ENCODE results near the gene CACNA1B. TPM values are rescaled to one million over a fixed set of nuclear protein-coding genes. Genes with fewer than 3 reads are reported as not detected.
"Not testable (repeated sequence)": the region's sequence is repeated elsewhere in the genome, so short reads cannot be mapped to it uniquely, and the experiment has no call there.

Gene CACNA1B
- total RNA-seq, 1 donor = under 0.01 TPM

DNA sequence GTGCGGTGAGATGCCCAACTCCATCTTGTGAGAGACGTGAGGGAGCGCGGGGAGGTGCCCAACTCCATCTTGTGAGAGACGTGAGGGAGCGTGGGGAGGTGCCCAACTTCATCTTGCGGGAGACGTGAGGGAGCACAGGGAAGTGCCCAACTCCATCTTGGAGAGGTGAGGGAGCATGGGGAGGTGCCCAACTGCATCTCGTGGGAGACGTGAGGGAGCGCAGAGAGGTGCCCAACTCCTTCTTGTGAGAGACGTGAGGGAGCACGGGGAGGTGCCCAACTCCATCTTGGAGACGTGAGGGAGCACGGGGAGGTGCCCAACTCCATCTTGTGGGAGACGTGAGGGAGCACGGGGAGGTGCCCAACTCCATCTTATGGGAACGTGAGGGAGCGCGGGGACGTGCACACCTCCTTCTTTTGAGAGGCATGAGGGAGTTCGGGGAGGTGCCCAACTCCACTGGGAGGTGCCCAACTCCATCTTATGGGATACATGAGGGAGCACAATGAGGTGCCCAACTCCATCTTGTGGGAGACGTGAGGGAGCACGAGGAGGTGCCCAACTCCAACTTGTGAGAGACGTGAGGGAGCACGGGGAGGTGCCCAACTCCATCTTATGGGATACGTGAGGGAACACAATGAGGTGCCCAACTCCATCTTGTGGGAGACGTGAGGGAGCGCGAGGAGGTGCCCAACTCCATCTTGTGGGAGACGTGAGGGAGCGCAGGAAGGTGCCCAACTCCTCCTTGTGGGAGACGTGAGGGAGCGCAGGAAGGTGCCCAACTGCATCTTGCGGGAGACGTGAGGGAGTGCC lies 235.4 kb downstream of the CACNA1B start:
- Histone ChIP-seq H3K4me3 (ENCODE audit: insufficient read depth, low read length) (no peak overlapping the region), H3K4me1 (ENCODE audit: insufficient read depth, low read length) (no peaks in the 10 kb centered on the region)

DNA sequence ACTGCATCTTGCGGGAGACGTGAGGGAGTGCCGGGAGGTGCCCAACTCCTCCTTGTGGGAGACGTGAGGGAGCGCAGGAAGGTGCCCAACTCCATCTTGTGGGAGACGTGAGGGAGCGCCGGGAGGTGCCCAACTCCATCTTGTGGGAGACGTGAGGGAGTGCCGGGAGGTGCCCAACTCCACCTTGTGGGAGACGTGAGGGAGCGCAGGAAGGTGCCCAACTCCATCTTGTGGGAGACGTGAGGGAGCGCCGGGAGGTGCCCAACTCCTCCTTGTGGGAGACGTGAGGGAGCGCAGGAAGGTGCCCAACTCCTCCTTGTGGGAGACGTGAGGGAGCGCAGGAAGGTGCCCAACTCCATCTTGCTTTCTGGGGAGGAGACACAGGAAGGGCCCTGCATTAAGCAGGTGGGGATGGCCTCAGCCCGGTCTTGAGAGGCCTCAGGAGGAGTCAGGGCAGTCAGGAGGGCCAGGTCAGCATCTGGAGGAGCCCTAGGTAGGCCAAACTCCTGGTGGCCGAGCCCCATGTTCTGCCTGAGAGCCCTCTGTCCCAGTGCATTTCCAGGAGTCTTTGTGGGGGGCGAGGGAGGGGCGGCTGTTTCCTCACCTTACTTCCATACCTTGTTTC lies 236.2 kb downstream of the CACNA1B start:
- not testable (repeated sequence) for H3K36me3 ChIP-seq (ENCODE audit: insufficient read depth, low read length); H2AFZ ChIP-seq (ENCODE audit: low read length); H3K27ac ChIP-seq (ENCODE audit: low read depth, low read length); H3K4me3 ChIP-seq (ENCODE audit: insufficient read depth, low read length); H3K4me2 ChIP-seq (ENCODE audit: insufficient read depth, low read length); H3K79me2 ChIP-seq (ENCODE audit: insufficient read depth, low read length); H3K9me3 ChIP-seq (ENCODE audit: low read depth, low read length); H3K27me3 ChIP-seq (ENCODE audit: insufficient read depth, low read length); H3K4me1 ChIP-seq (ENCODE audit: insufficient read depth, low read length); H4K20me1 ChIP-seq (ENCODE audit: insufficient read depth, low read length)
- DNase-seq (ENCODE audit: insufficient read length, low spot score, missing footprints) = peak; percentile 17

More for the DNA sequence above, 235.4 kb downstream of the CACNA1B start:
- Histone ChIP-seq H3K27ac (ENCODE audit: low read depth, low read length) (no peak overlapping the region), H2AFZ (ENCODE audit: low read length) (no peak overlapping the region), H3K9me3 (ENCODE audit: low read depth, low read length) (no peaks in the 10 kb centered on the region), H3K27me3 (ENCODE audit: insufficient read depth, low read length) (no peaks in the 10 kb centered on the region), H3K4me2 (ENCODE audit: insufficient read depth, low read length) (no peak overlapping the region), H3K36me3 (ENCODE audit: insufficient read depth, low read length) (no peaks in the 10 kb centered on the region), H3K79me2 (ENCODE audit: insufficient read depth, low read length) (no peaks in the 10 kb centered on the region), H4K20me1 (ENCODE audit: insufficient read depth, low read length) (no peaks in the 10 kb centered on the region)
- TF ChIP-seq, protein P1, sequence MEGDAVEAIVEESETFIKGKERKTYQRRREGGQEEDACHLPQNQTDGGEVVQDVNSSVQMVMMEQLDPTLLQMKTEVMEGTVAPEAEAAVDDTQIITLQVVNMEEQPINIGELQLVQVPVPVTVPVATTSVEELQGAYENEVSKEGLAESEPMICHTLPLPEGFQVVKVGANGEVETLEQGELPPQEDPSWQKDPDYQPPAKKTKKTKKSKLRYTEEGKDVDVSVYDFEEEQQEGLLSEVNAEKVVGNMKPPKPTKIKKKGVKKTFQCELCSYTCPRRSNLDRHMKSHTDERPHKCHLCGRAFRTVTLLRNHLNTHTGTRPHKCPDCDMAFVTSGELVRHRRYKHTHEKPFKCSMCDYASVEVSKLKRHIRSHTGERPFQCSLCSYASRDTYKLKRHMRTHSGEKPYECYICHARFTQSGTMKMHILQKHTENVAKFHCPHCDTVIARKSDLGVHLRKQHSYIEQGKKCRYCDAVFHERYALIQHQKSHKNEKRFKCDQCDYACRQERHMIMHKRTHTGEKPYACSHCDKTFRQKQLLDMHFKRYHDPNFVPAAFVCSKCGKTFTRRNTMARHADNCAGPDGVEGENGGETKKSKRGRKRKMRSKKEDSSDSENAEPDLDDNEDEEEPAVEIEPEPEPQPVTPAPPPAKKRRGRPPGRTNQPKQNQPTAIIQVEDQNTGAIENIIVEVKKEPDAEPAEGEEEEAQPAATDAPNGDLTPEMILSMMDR (IDR thresholded peaks at IDR 0.05; ENCODE audit: extremely low read depth, low read depth, low read length) = no peak
- DNase-seq (ENCODE audit: insufficient read length, low spot score, missing footprints) = peak; percentile 27

- Histone ChIP-seq H3K4me3 (ENCODE audit: insufficient read depth, low read length) (no peak overlapping the region), H4K20me1 (ENCODE audit: insufficient read depth, low read length) (no peaks in the 10 kb centered on the region), H3K79me2 (ENCODE audit: insufficient read depth, low read length) (no peaks in the 10 kb centered on the region), H3K4me1 (ENCODE audit: insufficient read depth, low read length) (no peaks in the 10 kb centered on the region), H3K4me2 (ENCODE audit: insufficient read depth, low read length) (no peak overlapping the region), H3K27me3 (ENCODE audit: insufficient read depth, low read length) (no peaks in the 10 kb centered on the region), H2AFZ (ENCODE audit: low read length) (no peak overlapping the region), H3K27ac (ENCODE audit: low read depth, low read length) (no peak overlapping the region), H3K36me3 (ENCODE audit: insufficient read depth, low read length) (no peaks in the 10 kb centered on the region), H3K9me3 (ENCODE audit: low read depth, low read length) (no peaks in the 10 kb centered on the region)
- peak; percentile 57 for DNase-seq (ENCODE audit: insufficient read length, low spot score, missing footprints)
- TF ChIP-seq, protein P1 (IDR thresholded peaks at IDR 0.05; ENCODE audit: extremely low read depth, low read depth, low read length) = no peak
Observed at GRCh38 chr9:138114501-138115245, 237.1 kb downstream of the CACNA1B start.

DNA sequence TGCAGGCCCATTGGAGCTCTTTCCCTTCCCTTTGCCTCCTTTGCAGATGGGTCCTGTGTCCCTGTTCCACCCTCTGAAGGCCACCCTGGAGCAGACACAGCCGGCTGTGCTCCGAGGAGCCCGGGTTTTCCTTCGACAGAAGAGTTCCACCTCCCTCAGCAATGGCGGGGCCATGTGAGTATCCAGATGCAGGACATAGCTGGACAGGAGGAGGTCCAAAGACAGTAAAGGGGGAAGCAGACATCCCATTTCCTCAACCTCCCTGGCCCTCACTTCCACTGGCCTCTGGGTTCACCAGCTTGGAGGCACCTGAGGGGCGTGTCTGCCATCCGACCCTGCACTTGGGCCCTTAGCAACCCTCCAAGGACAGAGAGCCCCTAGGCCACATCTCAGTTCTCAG lies 237.9 kb downstream of the CACNA1B start:
- H3K4me3 ChIP-seq (ENCODE audit: insufficient read depth, low read length) = no peak overlapping the region
- no peaks in the 10 kb centered on the region for H3K79me2 ChIP-seq (ENCODE audit: insufficient read depth, low read length)
- DNase-seq (ENCODE audit: insufficient read length, low spot score, missing footprints) = peak; percentile 23
- H4K20me1 ChIP-seq (ENCODE audit: insufficient read depth, low read length) = no peaks in the 10 kb centered on the region
- H3K4me2 ChIP-seq (ENCODE audit: insufficient read depth, low read length) = no peak overlapping the region
- H3K9me3 ChIP-seq (ENCODE audit: low read depth, low read length) = no peaks in the 10 kb centered on the region
- no peaks in the 10 kb centered on the region for H3K36me3 ChIP-seq (ENCODE audit: insufficient read depth, low read length)
- no peak overlapping the region for H2AFZ ChIP-seq (ENCODE audit: low read length)
- no peaks in the 10 kb centered on the region for H3K4me1 ChIP-seq (ENCODE audit: insufficient read depth, low read length)
- no peaks in the 10 kb centered on the region for H3K27me3 ChIP-seq (ENCODE audit: insufficient read depth, low read length)
- no peak overlapping the region for H3K27ac ChIP-seq (ENCODE audit: low read depth, low read length)
- TF ChIP-seq, protein P1 (IDR thresholded peaks at IDR 0.05; ENCODE audit: extremely low read depth, low read depth, low read length) = no peak
